PC-3 (cell line): ENCODE results near the gene ANK3. TPM values are rescaled to one million over a fixed set of nuclear protein-coding genes. Genes with fewer than 3 reads are reported as not detected.

ENCODE experiments used
- ATAC-seq: fragments of 200-7000 bp; cut with Tn5 transposase; 2 replicates; pipeline ENCODE4 v1.9.1; 2020; ENCODE audit warnings: mild to moderate bottlenecking, moderate library complexity
- BruUV-seq: library from RNA; stranded (reverse); fragments of 400-500 nt; replicated peaks from 2 replicates; lab custom pipeline; 2021; lab: Mats Ljungman, UMichigan
- CTCF ChIA-PET: fragments of 300-600 bp; sonication (Branson Sonifier 250); formaldehyde crosslinking; loops from one replicate; lab custom pipeline; 2022; ENCODE audit warnings: antibody characterized with exemption; lab: Charles Lee
- POLR2A ChIA-PET: fragments of 300-600 bp; sonication (Branson Sonifier 250); formaldehyde crosslinking; loops from one replicate; lab custom pipeline; 2022; ENCODE audit warnings: antibody characterized with exemption; ENCODE audit not compliant: unreplicated experiment; lab: Charles Lee
- DNase-seq: peaks from one replicate; pipeline ENCODE4 v3.0.0-alpha.2; 2015
- H2AFZ ChIP-seq: fragments of 300-600 bp; sonication (generic); 2 replicates; pipeline ENCODE4 v1.6.0; 2016; ENCODE audit warnings: antibody characterized with exemption, low read length
- H3F3A ChIP-seq: fragments of 300-600 bp; sonication (generic); one replicate; pipeline ENCODE4 v1.6.0; 2017; ENCODE audit warnings: antibody characterized with exemption, low read length, control low read depth, mild to moderate bottlenecking; ENCODE audit not compliant: unreplicated experiment
- H3K27ac ChIP-seq: fragments of 300-600 bp; sonication (generic); 2 replicates; pipeline ENCODE4 v1.5.1; 2016; ENCODE audit warnings: mild to moderate bottlenecking, low read length
- H3K27me3 ChIP-seq: fragments of 300-600 bp; sonication (generic); 2 replicates; pipeline ENCODE4 v1.6.1; 2016; ENCODE audit warnings: low read length, mixed read lengths
- H3K36me3 ChIP-seq: fragments of 300-600 bp; sonication (generic); 2 replicates; pipeline ENCODE4 v1.6.1; 2016; ENCODE audit warnings: low read depth, mixed run types, low read length, mixed read lengths
- H3K4me1 ChIP-seq: fragments of 300-600 bp; sonication (generic); 2 replicates; pipeline ENCODE4 v1.5.1; 2016; ENCODE audit warnings: low read length; ENCODE audit not compliant: insufficient read depth
- H3K4me2 ChIP-seq: fragments of 300-600 bp; sonication (generic); 2 replicates; pipeline ENCODE4 v1.6.0; 2016; ENCODE audit warnings: low read length
- H3K4me3 ChIP-seq: fragments of 300-600 bp; sonication (generic); 2 replicates; pipeline ENCODE4 v1.5.1; 2016; ENCODE audit warnings: mild to moderate bottlenecking, low read length, mixed read lengths
- H3K79me2 ChIP-seq: fragments of 300-600 bp; sonication (generic); 2 replicates; pipeline ENCODE4 v1.6.1; 2017; ENCODE audit warnings: low read length, mixed read lengths
- H3K9ac ChIP-seq: fragments of 300-600 bp; sonication (generic); 2 replicates; pipeline ENCODE4 v1.6.0; 2016; ENCODE audit warnings: mild to moderate bottlenecking, low read length
- H3K9me2 ChIP-seq: fragments of 300-600 bp; sonication (generic); replicated peaks from 2 replicates; pipeline ENCODE4 v1.6.1; 2016; ENCODE audit warnings: mixed run types, low read length, mixed read lengths
- H3K9me3 ChIP-seq: fragments of 300-600 bp; sonication (generic); 2 replicates; pipeline ENCODE4 v1.6.1; 2016; ENCODE audit warnings: low read length, mixed read lengths
- H4K20me1 ChIP-seq: fragments of 300-600 bp; sonication (generic); 2 replicates; pipeline ENCODE4 v1.6.1; 2016; ENCODE audit warnings: low read length, mixed read lengths
- EZH2 ChIP-seq: fragments of 300-600 bp; sonication (generic); IDR thresholded peaks from one replicate; pipeline ENCODE4 v1.6.1; 2017; ENCODE audit warnings: antibody characterized with exemption, mild to moderate bottlenecking, low read length; ENCODE audit not compliant: unreplicated experiment
- EZH2phosphoT487 ChIP-seq: fragments of 300-600 bp; sonication (generic); IDR thresholded peaks from 2 replicates; pipeline ENCODE4 v1.6.1; 2018; ENCODE audit warnings: mild to moderate bottlenecking, antibody characterized with exemption, low read length, borderline replicate concordance
- intact Hi-C: fragments of 100-400 bp; cut with micrococcal nuclease; formaldehyde crosslinking; loops from 2 replicates; pipeline ENCODE4 v1.9.0; 2023
- total RNA-seq: library from RNA; depleted of rRNA; stranded (reverse); fragments of >200 nt; gene quantifications from 2 replicates; pipeline ENCODE4 v1.2.3, GENCODE V29; 2014
- TF ChIP-seq, protein P1 (sequence below): fragments of 300-600 bp; sonication (generic); conservative IDR thresholded peaks from 2 replicates; pipeline ENCODE4 v1.5.1; 2017; ENCODE audit warnings: antibody characterized with exemption, low read depth, mild to moderate bottlenecking, low read length

Gene ANK3
- total RNA-seq, 1 experiment from 2014 or later: 29.5 TPM

GRCh38 chr10:60200012-60200681 is 189.5 kb downstream of the ANK3 start:
- DNase-seq (no peak), ATAC-seq (no peak)
- no peaks in the 10 kb centered on the region for H3K9me3 ChIP-seq
- no peak overlapping the region for H2AFZ ChIP-seq
- intact Hi-C loops: loop anchor here (10.0 kb wide), 1 partner anchor 335 kb away; no protein-coding TSS in a partner anchor
- H3K36me3 ChIP-seq: peaks cover 4% of the 10 kb centered on the region; the same call in 1 of the 2 replicates
- H3K4me1 ChIP-seq: no peaks in the 10 kb centered on the region
- no peak overlapping the region for H3K4me3 ChIP-seq
- CTCF ChIA-PET: no interaction called here
- H3F3A ChIP-seq: no peaks in the 10 kb centered on the region
- H3K27me3 ChIP-seq: no peaks in the 10 kb centered on the region
- no peak overlapping the region for H3K9ac ChIP-seq
- no peaks in the 10 kb centered on the region for H4K20me1 ChIP-seq
- no peaks in the 10 kb centered on the region for H3K79me2 ChIP-seq
- POLR2A ChIA-PET: no interaction called here
- H3K9me2 ChIP-seq: no peaks in the 10 kb centered on the region
- H3K27ac ChIP-seq: no peak overlapping the region
- BruUV-seq: no TSS peak
- TF ChIP-seq EZH2 (no peak), EZH2phosphoT487 (no peak)
- TF ChIP-seq, protein P1, sequence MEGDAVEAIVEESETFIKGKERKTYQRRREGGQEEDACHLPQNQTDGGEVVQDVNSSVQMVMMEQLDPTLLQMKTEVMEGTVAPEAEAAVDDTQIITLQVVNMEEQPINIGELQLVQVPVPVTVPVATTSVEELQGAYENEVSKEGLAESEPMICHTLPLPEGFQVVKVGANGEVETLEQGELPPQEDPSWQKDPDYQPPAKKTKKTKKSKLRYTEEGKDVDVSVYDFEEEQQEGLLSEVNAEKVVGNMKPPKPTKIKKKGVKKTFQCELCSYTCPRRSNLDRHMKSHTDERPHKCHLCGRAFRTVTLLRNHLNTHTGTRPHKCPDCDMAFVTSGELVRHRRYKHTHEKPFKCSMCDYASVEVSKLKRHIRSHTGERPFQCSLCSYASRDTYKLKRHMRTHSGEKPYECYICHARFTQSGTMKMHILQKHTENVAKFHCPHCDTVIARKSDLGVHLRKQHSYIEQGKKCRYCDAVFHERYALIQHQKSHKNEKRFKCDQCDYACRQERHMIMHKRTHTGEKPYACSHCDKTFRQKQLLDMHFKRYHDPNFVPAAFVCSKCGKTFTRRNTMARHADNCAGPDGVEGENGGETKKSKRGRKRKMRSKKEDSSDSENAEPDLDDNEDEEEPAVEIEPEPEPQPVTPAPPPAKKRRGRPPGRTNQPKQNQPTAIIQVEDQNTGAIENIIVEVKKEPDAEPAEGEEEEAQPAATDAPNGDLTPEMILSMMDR: no peak
- no peak overlapping the region for H3K4me2 ChIP-seq

- no peak overlapping the region for H3K4me3 ChIP-seq
- H3K9me2 ChIP-seq: no peaks in the 10 kb centered on the region
- ChIA-PET CTCF (interaction anchor here (1.1 kb wide), 1 partner anchor 82 kb away, joined by 4 read pairs; no protein-coding TSS in a partner anchor), POLR2A (no interaction called here)
- no peak overlapping the region for H3K4me2 ChIP-seq
- H3F3A ChIP-seq: no peaks in the 10 kb centered on the region
- DNase-seq: no peak
- no peak overlapping the region for H3K27ac ChIP-seq
- no peaks in the 10 kb centered on the region for H3K4me1 ChIP-seq
- H3K9ac ChIP-seq: no peak overlapping the region
- no peaks in the 10 kb centered on the region for H3K79me2 ChIP-seq
- ATAC-seq: no peak
- TF ChIP-seq EZH2phosphoT487 (no peak), EZH2 (no peak)
- TF ChIP-seq, protein P1: no peak
- no peak overlapping the region for H2AFZ ChIP-seq
- H3K27me3 ChIP-seq: no peaks in the 10 kb centered on the region
- no TSS peak for BruUV-seq
- H3K36me3 ChIP-seq: peaks cover 4% of the 10 kb centered on the region; the same call in 1 of the 2 replicates
- no peaks in the 10 kb centered on the region for H3K9me3 ChIP-seq
- intact Hi-C loops: no loop called here
- no peaks in the 10 kb centered on the region for H4K20me1 ChIP-seq
Measured at GRCh38 chr10:60197206-60197605, 192.5 kb downstream of the ANK3 start.

- intact Hi-C loops: no loop called here
- Histone ChIP-seq H3F3A (no peaks in the 10 kb centered on the region), H4K20me1 (no peaks in the 10 kb centered on the region), H3K27ac (no peak overlapping the region), H3K9me2 (no peaks in the 10 kb centered on the region), H3K79me2 (no peaks in the 10 kb centered on the region), H2AFZ (no peak overlapping the region), H3K9ac (no peak overlapping the region), H3K27me3 (no peaks in the 10 kb centered on the region), H3K4me2 (no peak overlapping the region), H3K4me1 (no peaks in the 10 kb centered on the region), H3K9me3 (no peaks in the 10 kb centered on the region), H3K4me3 (no peak overlapping the region), H3K36me3 (peaks cover 13% of the 10 kb centered on the region)
- no peak for ATAC-seq
- TF ChIP-seq EZH2 (no peak), EZH2phosphoT487 (no peak)
- TF ChIP-seq, protein P1: no peak
- DNase-seq: no peak
- POLR2A ChIA-PET: no interaction called here
- no TSS peak for BruUV-seq
- CTCF ChIA-PET: no interaction called here
Measured at GRCh38 chr10:60194421-60194820, 195.3 kb downstream of the ANK3 start.
